ENCODE data around the gene AKAP12.
"Not testable (repeated sequence)": the region's sequence is repeated elsewhere in the genome, so short reads cannot be mapped to it uniquely, and the experiment has no call there.

The AKAP12 gene

GRCh38 chr6:151349651-151350270 is 110.0 kb downstream of the AKAP12 start:
- no peak for DNase-seq (ENCODE audit: low spot score)

GRCh38 chr6:151350442-151351145 is 110.8 kb downstream of the AKAP12 start:
- no peak for DNase-seq (ENCODE audit: low spot score)

GRCh38 chr6:151351146-151351700 is 111.5 kb downstream of the AKAP12 start:
- DNase-seq (ENCODE audit: low spot score): no peak

GRCh38 chr6:151351731-151352130 is 112.0 kb downstream of the AKAP12 start:
- no peak for DNase-seq (ENCODE audit: low spot score)

GRCh38 chr6:151352410-151353396 is 112.9 kb downstream of the AKAP12 start:
- no peak for DNase-seq (ENCODE audit: low spot score)

- DNase-seq (ENCODE audit: low spot score): no peak
These were observed 114.0 kb downstream of the AKAP12 start for GRCh38 chr6:151353795-151354194.

GRCh38 chr6:151356983-151357382 is 117.2 kb downstream of the AKAP12 start:
- not testable (repeated sequence) for DNase-seq (ENCODE audit: low spot score)

GRCh38 chr6:151357758-151358436 is 118.1 kb downstream of the AKAP12 start:
- DNase-seq (ENCODE audit: low spot score): no peak

- no peak for DNase-seq (ENCODE audit: low spot score)
These were observed 118.7 kb downstream of the AKAP12 start for GRCh38 chr6:151358475-151358874.

- DNase-seq (ENCODE audit: low spot score): no peak
These were observed 119.7 kb downstream of the AKAP12 start for GRCh38 chr6:151359486-151359885.

- no peak for DNase-seq (ENCODE audit: low spot score)
These were observed 125.5 kb downstream of the AKAP12 start for GRCh38 chr6:151365233-151365632.

- DNase-seq (ENCODE audit: low spot score): no peak
These were observed 130.8 kb downstream of the AKAP12 start for GRCh38 chr6:151370509-151371078.

- DNase-seq (ENCODE audit: low spot score): no peak
These were observed 132.4 kb downstream of the AKAP12 start for GRCh38 chr6:151372164-151372563.

GRCh38 chr6:151374036-151374683 is 134.4 kb downstream of the AKAP12 start:
- no peak for DNase-seq (ENCODE audit: low spot score)

- no peak for DNase-seq (ENCODE audit: low spot score)
These were observed 136.1 kb downstream of the AKAP12 start for GRCh38 chr6:151375833-151376232.

GRCh38 chr6:151376440-151376839 is 136.7 kb downstream of the AKAP12 start:
- peak; percentile 47 for DNase-seq (ENCODE audit: low spot score)

- DNase-seq (ENCODE audit: low spot score): no peak
These were observed 137.3 kb downstream of the AKAP12 start for GRCh38 chr6:151377095-151377494.

GRCh38 chr6:151379933-151380847 is 140.4 kb downstream of the AKAP12 start:
- no peak for DNase-seq (ENCODE audit: low spot score)

GRCh38 chr6:151380848-151381205 is 141.1 kb downstream of the AKAP12 start:
- DNase-seq (ENCODE audit: low spot score): no peak

GRCh38 chr6:151381722-151382121 is 142.0 kb downstream of the AKAP12 start:
- no peak for DNase-seq (ENCODE audit: low spot score)
